ENCODE measurements around the gene SMCHD1.
"Not testable (repeated sequence)": the region's sequence is repeated elsewhere in the genome, so short reads cannot be mapped to it uniquely, and the experiment has no call there.

SMCHD1 gene

GRCh38 chr18:2657788-2658458 is 2.4 kb downstream of the SMCHD1 start:
- DNase-seq (ENCODE audit: low read depth), result peak; percentile 73

- not testable (repeated sequence) for DNase-seq (ENCODE audit: low read depth)
Measured at GRCh38 chr18:2660849-2661248, 5.3 kb downstream of the SMCHD1 start.

- DNase-seq (ENCODE audit: low read depth), result not testable (repeated sequence)
Measured at GRCh38 chr18:2662288-2662687, 6.8 kb downstream of the SMCHD1 start.

- no peak for DNase-seq (ENCODE audit: low read depth)
Measured at GRCh38 chr18:2662990-2663389, 7.5 kb downstream of the SMCHD1 start.

- DNase-seq (ENCODE audit: low read depth), result no peak
Measured at GRCh38 chr18:2672410-2672809, 16.9 kb downstream of the SMCHD1 start.

- DNase-seq (ENCODE audit: low read depth), result no peak
Measured at GRCh38 chr18:2672872-2673271, 17.3 kb downstream of the SMCHD1 start.

- not testable (repeated sequence) for DNase-seq (ENCODE audit: low read depth)
Measured at GRCh38 chr18:2678933-2679332, 23.4 kb downstream of the SMCHD1 start.

- no peak for DNase-seq (ENCODE audit: low read depth)
Measured at GRCh38 chr18:2680216-2680792, 24.8 kb downstream of the SMCHD1 start.

GRCh38 chr18:2681993-2682603 is 26.6 kb downstream of the SMCHD1 start:
- no peak for DNase-seq (ENCODE audit: low read depth)

- DNase-seq (ENCODE audit: low read depth), result no peak
Measured at GRCh38 chr18:2683055-2683454, 27.5 kb downstream of the SMCHD1 start.

- no peak for DNase-seq (ENCODE audit: low read depth)
Measured at GRCh38 chr18:2686349-2686968, 30.9 kb downstream of the SMCHD1 start.

- no peak for DNase-seq (ENCODE audit: low read depth)
Measured at GRCh38 chr18:2687390-2688001, 32.0 kb downstream of the SMCHD1 start.

- DNase-seq (ENCODE audit: low read depth), result no peak
Measured at GRCh38 chr18:2692508-2692907, 37.0 kb downstream of the SMCHD1 start.

- no peak for DNase-seq (ENCODE audit: low read depth)
Measured at GRCh38 chr18:2697184-2697583, 41.7 kb downstream of the SMCHD1 start.

- no peak for DNase-seq (ENCODE audit: low read depth)
Measured at GRCh38 chr18:2699001-2699400, 43.5 kb downstream of the SMCHD1 start.

GRCh38 chr18:2704541-2704940 is 49.0 kb downstream of the SMCHD1 start:
- no peak for DNase-seq (ENCODE audit: low read depth)

GRCh38 chr18:2706903-2707302 is 51.4 kb downstream of the SMCHD1 start:
- DNase-seq (ENCODE audit: low read depth), result no peak

GRCh38 chr18:2707551-2708168 is 52.1 kb downstream of the SMCHD1 start:
- DNase-seq (ENCODE audit: low read depth), result no peak

- no peak for DNase-seq (ENCODE audit: low read depth)
Measured at GRCh38 chr18:2709316-2709715, 53.8 kb downstream of the SMCHD1 start.

GRCh38 chr18:2714140-2714539 is 58.6 kb downstream of the SMCHD1 start:
- DNase-seq (ENCODE audit: low read depth), result no peak

GRCh38 chr18:2715990-2716389 is 60.5 kb downstream of the SMCHD1 start:
- DNase-seq (ENCODE audit: low read depth), result no peak
